ENCODE measurements around the gene FGF19.
"Not testable (repeated sequence)": the region's sequence is repeated elsewhere in the genome, so short reads cannot be mapped to it uniquely, and the experiment has no call there.

- TF ChIP-seq POLR2A, CTCF, POLR2AphosphoS5 (IDR thresholded peaks at IDR 0.05): not testable (repeated sequence)
Measured at GRCh38 chr11:69687969-69688771, 15.7 kb downstream of the FGF19 start.

Measured in transverse colon (tissue), 4 donors.